Right atrium auricular region (tissue), 2 donors: ENCODE measurements around the gene SLC25A48. TPM values are rescaled to one million over a fixed set of nuclear protein-coding genes. Genes with fewer than 3 reads are reported as not detected.

ENCODE experiments used
- DNase-seq: peaks from one replicate; pipeline ENCODE4 v3.0.0-alpha.2; 2019; ENCODE audit warnings: low spot score
- H3K27ac ChIP-seq, 2 donors: fragments of 200-600 bp; sonication (generic); 1 replicate in 1 of 2; 2 replicates in 1 of 2; pipeline ENCODE4 v1.5.1; 2016 to 2019
- H3K27me3 ChIP-seq, 2 donors: fragments of 200-600 bp; sonication (generic); one replicate each; pipeline versions ENCODE4 v1.5.1 to v1.6.0; 2017 to 2019
- H3K36me3 ChIP-seq: fragments of 200-600 bp; sonication (generic); one replicate; pipeline ENCODE4 v1.5.1; 2016
- H3K4me1 ChIP-seq, 2 donors: fragments of 200-600 bp; sonication (generic); one replicate each; pipeline versions ENCODE4 v1.5.1 to v1.6.0; 2017 to 2019
- H3K4me3 ChIP-seq, 2 donors: fragments of 200-600 bp; sonication (generic); 1 replicate in 1 of 2; 2 replicates in 1 of 2; pipeline ENCODE4 v1.5.1; 2017 to 2019; ENCODE audit warnings: mild to moderate bottlenecking in 1 of 2, moderate library complexity in 1 of 2
- H3K9me3 ChIP-seq, 2 donors: fragments of 200-600 bp; sonication (generic); one replicate each; pipeline ENCODE4 v1.5.1; 2019
- CTCF ChIP-seq, 2 donors: fragments of 200-600 bp; sonication (generic); IDR thresholded peaks; one replicate each; pipeline ENCODE4 v1.5.1; 2019; ENCODE audit warnings: antibody characterized with exemption in 2 of 2
- total RNA-seq, 2 donors: library from RNA; depleted of rRNA; stranded (reverse); fragments of >200 nt; gene quantifications; one replicate each; pipeline ENCODE4 v1.1.0, GENCODE V29; 2016

SLC25A48 gene
- total RNA-seq, 2 donors from 2014 or later, result not detected

GRCh38 chr5:135901633-135902032 lies 67.2 kb downstream of the SLC25A48 start:
- Histone ChIP-seq H3K27ac (no peak overlapping the region), H3K4me3 (no peak overlapping the region), H3K36me3 (no peaks in the 10 kb centered on the region), H3K9me3 (no peaks in the 10 kb centered on the region), H3K27me3 (no peaks in the 10 kb centered on the region), H3K4me1 (no peaks in the 10 kb centered on the region)
- no peak for TF ChIP-seq CTCF (IDR thresholded peaks at IDR 0.05)
- DNase-seq, result no peak

GRCh38 chr5:135905144-135905543 lies 70.7 kb downstream of the SLC25A48 start:
- no peak overlapping the region for H3K4me3 ChIP-seq
- H3K27me3 ChIP-seq, result no peaks in the 10 kb centered on the region

GRCh38 chr5:135913713-135914626 lies 79.5 kb downstream of the SLC25A48 start:
- Histone ChIP-seq H3K4me1 (no peaks in the 10 kb centered on the region), H3K4me3 (no peak overlapping the region), H3K27me3 (no peaks in the 10 kb centered on the region), H3K9me3 (no peaks in the 10 kb centered on the region), H3K27ac (no peak overlapping the region), H3K36me3 (no peaks in the 10 kb centered on the region)
- TF ChIP-seq CTCF (IDR thresholded peaks at IDR 0.05), result no peak
- DNase-seq, result no peak

More at GRCh38 chr5:135905144-135905543, 70.7 kb downstream of the SLC25A48 start:
- H3K4me1 ChIP-seq, result no peaks in the 10 kb centered on the region
- no peak for TF ChIP-seq CTCF (IDR thresholded peaks at IDR 0.05)
- no peak for DNase-seq
- H3K36me3 ChIP-seq, result no peaks in the 10 kb centered on the region
- no peak overlapping the region for H3K27ac ChIP-seq
- no peaks in the 10 kb centered on the region for H3K9me3 ChIP-seq

- Histone ChIP-seq H3K36me3 (no peaks in the 10 kb centered on the region), H3K4me1 (no peaks in the 10 kb centered on the region), H3K4me3 (no peak overlapping the region), H3K27ac (no peak overlapping the region), H3K9me3 (no peaks in the 10 kb centered on the region), H3K27me3 (no peaks in the 10 kb centered on the region)
- no peak for DNase-seq
- TF ChIP-seq CTCF (IDR thresholded peaks at IDR 0.05), result no peak
These were observed 81.1 kb downstream of the SLC25A48 start for GRCh38 chr5:135915466-135916001.

GRCh38 chr5:135916638-135917263 lies 82.3 kb downstream of the SLC25A48 start:
- H3K4me3 ChIP-seq, result no peak overlapping the region

More at GRCh38 chr5:135916638-135917263, 82.3 kb downstream of the SLC25A48 start:
- no peaks in the 10 kb centered on the region for H3K27me3 ChIP-seq
- TF ChIP-seq CTCF (IDR thresholded peaks at IDR 0.05), result no peak
- no peak overlapping the region for H3K27ac ChIP-seq
- H3K4me1 ChIP-seq, result no peaks in the 10 kb centered on the region
- no peaks in the 10 kb centered on the region for H3K9me3 ChIP-seq
- no peaks in the 10 kb centered on the region for H3K36me3 ChIP-seq
- DNase-seq, result no peak
